GM12878 (cell line): ENCODE results near the gene BUD23. TPM values are rescaled to one million over a fixed set of nuclear protein-coding genes. Genes with fewer than 3 reads are reported as not detected.

Source experiments
- ATAC-seq: fragments of 200-7000 bp; cut with Tn5 transposase; 3 replicates; pipeline ENCODE4 v1.9.1; 2020; ENCODE audit warnings: mild to moderate bottlenecking, moderate library complexity
- BruUV-seq: library from RNA; stranded (reverse); fragments of 400-500 nt; replicated peaks from 2 replicates; lab custom pipeline; 2021; lab: Mats Ljungman, UMichigan
- CTCF ChIA-PET: fragments of 300-600 bp; sonication (Branson Sonifier 250); formaldehyde crosslinking; extraction: SDS; loops from one replicate; lab custom pipeline; 2021; ENCODE audit warnings: inconsistent platforms; lab: Yijun Ruan, JAX
- POLR2A ChIA-PET: fragments of 350-600 bp; formaldehyde crosslinking; extraction: SDS; loops from one replicate; lab custom pipeline; 2021; ENCODE audit warnings: inconsistent platforms; lab: Charles Lee
- RAD21 ChIA-PET: fragments of 300-600 bp; sonication (Branson Sonifier 250); formaldehyde crosslinking; loops from one replicate; lab custom pipeline; 2023; ENCODE audit warnings: antibody characterized with exemption; ENCODE audit not compliant: unreplicated experiment; lab: Charles Lee
- SMC1A ChIA-PET: fragments of 300-600 bp; sonication (Branson Sonifier 250); formaldehyde crosslinking; loops from one replicate; lab custom pipeline; 2023; ENCODE audit not compliant: unreplicated experiment, uncharacterized antibody; lab: Charles Lee
- DNase-seq: peaks from one replicate; pipeline ENCODE4 v3.0.0-alpha.2; 2011; ENCODE audit warnings: low read depth, low spot score
- FAIRE-seq: peaks from 3 replicates; lab custom pipeline; 2011; peaks lifted over from hg19 to GRCh38; lab: Jason Lieb, UNC
- H2AFZ ChIP-seq: 2 replicates; pipeline ENCODE4 v1.6.0; 2011; ENCODE audit warnings: low read depth, low read length, control low read depth; ENCODE audit not compliant: control insufficient read depth
- H3K27ac ChIP-seq: 2 replicates; pipeline ENCODE4 v1.5.1; 2011; ENCODE audit warnings: control low read depth; ENCODE audit not compliant: control insufficient read depth, insufficient read depth
- H3K27me3 ChIP-seq, 2 experiments: replicated peaks in 1 of 2; 2 replicates each; pipeline versions ENCODE4 v1.6.0 to v1.6.1; 2011; ENCODE audit warnings: low read length in 1 of 2; ENCODE audit not compliant: control insufficient read depth in 2 of 2, insufficient read depth in 2 of 2
- H3K36me3 ChIP-seq, 2 experiments: 2 replicates each; pipeline ENCODE4 v1.5.1; 2011; ENCODE audit warnings: low read length in 1 of 2; ENCODE audit not compliant: control insufficient read depth in 2 of 2, insufficient read depth in 2 of 2
- H3K4me1 ChIP-seq: 2 replicates; pipeline ENCODE4 v1.6.1; 2011; ENCODE audit warnings: mild to moderate bottlenecking, low read length, moderate library complexity, mixed read lengths; ENCODE audit not compliant: control insufficient read depth, insufficient read depth
- H3K4me2 ChIP-seq: 2 replicates; pipeline ENCODE4 v1.6.0; 2011; ENCODE audit warnings: control low read depth; ENCODE audit not compliant: control insufficient read depth, insufficient read depth
- H3K4me3 ChIP-seq: fragments of 200-600 bp; sonication (generic); 2 replicates; pipeline ENCODE4 v1.5.1; 2016
- H3K79me2 ChIP-seq: 2 replicates; pipeline ENCODE4 v1.6.0; 2011; ENCODE audit warnings: low read length; ENCODE audit not compliant: control insufficient read depth, insufficient read depth
- H3K9ac ChIP-seq: 2 replicates; pipeline ENCODE4 v1.8.0; 2011; ENCODE audit warnings: low read length, control low read depth, mixed read lengths; ENCODE audit not compliant: control insufficient read depth, insufficient read depth
- H3K9me3 ChIP-seq: replicated peaks from 3 replicates; pipeline ENCODE4 v1.5.1; 2011; ENCODE audit warnings: mild to moderate bottlenecking, low read length; ENCODE audit not compliant: control insufficient read depth, insufficient read depth
- H4K20me1 ChIP-seq: 2 replicates; pipeline ENCODE4 v1.6.0; 2011; ENCODE audit not compliant: control insufficient read depth, insufficient read depth
- CBFB ChIP-seq: IDR thresholded peaks from 2 replicates; pipeline ENCODE4 v1.6.1; 2016; ENCODE audit warnings: antibody characterized with exemption, low read depth
- CEBPB ChIP-seq, 2 experiments: fragments of 150-350 bp in 1 of 2; IDR thresholded peaks; 2 replicates each; pipeline ENCODE4 v1.6.1; 2012 to 2014; ENCODE audit warnings: low read depth in 2 of 2, low read length in 2 of 2, borderline replicate concordance in 1 of 2, inconsistent platforms in 1 of 2
- E2F4 ChIP-seq: IDR thresholded peaks from 2 replicates; pipeline ENCODE4 v1.6.1; 2012; ENCODE audit warnings: low read depth, low read length, improper control_type of control experiment
- KDM1A ChIP-seq: fragments of 200-600 bp; sonication (generic); IDR thresholded peaks from 2 replicates; pipeline ENCODE4 v1.6.1; 2016; ENCODE audit warnings: borderline replicate concordance
- MEF2A ChIP-seq: IDR thresholded peaks from 2 replicates; pipeline ENCODE4 v1.6.1; 2011; ENCODE audit warnings: low read depth, mild to moderate bottlenecking, low read length, moderate library complexity; ENCODE audit not compliant: insufficient read depth
- MXI1 ChIP-seq: fragments of 150-350 bp; IDR thresholded peaks from 2 replicates; pipeline ENCODE4 v1.6.1; 2011; ENCODE audit warnings: low read depth, mild to moderate bottlenecking, inconsistent platforms, low read length, improper control_type of control experiment
- NR2C1 ChIP-seq: fragments of 450-650 bp; IDR thresholded peaks from 2 replicates; pipeline ENCODE4 v1.6.1; 2017; ENCODE audit warnings: antibody characterized with exemption, mild to moderate bottlenecking, moderate library complexity
- PAX8 ChIP-seq: fragments of 450-650 bp; IDR thresholded peaks from 2 replicates; pipeline ENCODE4 v1.6.1; 2017; ENCODE audit warnings: mild to moderate bottlenecking, moderate library complexity
- RELB ChIP-seq: fragments of 450-650 bp; IDR thresholded peaks from 2 replicates; pipeline ENCODE4 v1.6.1; 2017; ENCODE audit warnings: low read depth, mild to moderate bottlenecking, moderate library complexity
- STAT1 ChIP-seq: fragments of 450-650 bp; conservative IDR thresholded peaks from 2 replicates; pipeline ENCODE4 v1.6.1; 2014; ENCODE audit warnings: antibody characterized with exemption, mild to moderate bottlenecking
- WGBS: methylation state at CpG from one replicate; pipeline ENCODE4 v1.1.6; 2016; ENCODE audit warnings: low lambda C conversion rate; ENCODE audit not compliant: insufficient replicate concordance, insufficient coverage; ENCODE audit errors: missing lambda C conversion rate; 5-methylcytosine and 5-hydroxymethylcytosine counted together
- in situ Hi-C: fragments of 300-500 bp; cut with MboI; formaldehyde crosslinking; loops from 9 replicates; pipeline ENCODE4 v1.14.3; 2018; ENCODE audit warnings: mixed read lengths
- intact Hi-C: fragments of 100-400 bp; cut with micrococcal nuclease; formaldehyde crosslinking; loops from one replicate; pipeline ENCODE4 v1.14.2; 2022; ENCODE audit not compliant: unreplicated experiment
- polyA plus RNA-seq, 11 experiments: library from polyadenylated mRNA; depleted of rRNA in 4 of 11; unstranded in 6 of 11; stranded (reverse) in 5 of 11; fragments of >200 nt; fragmentation: Nextera tagmentation in 4 of 11; fragmentation: Illumina TruSeq in 1 of 11; extraction: Ambion mirVana in 4 of 11; extraction: Trizol in 1 of 11; gene quantifications; 1 replicate in 1 of 11; 2 replicates in 10 of 11; pipeline versions ENCODE4 v1.2.1 to v1.2.3, GENCODE V29; 2011 to 2016; ENCODE audit warnings: inconsistent platforms in 2 of 11, missing spikeins in 2 of 11, low read depth in 1 of 11
- total RNA-seq, 4 experiments: library from RNA; depleted of rRNA in 3 of 4; stranded (reverse); fragments of >200 nt in 3 of 4; fragmentation: Illumina TruSeq in 1 of 4; extraction: Trizol in 1 of 4; gene quantifications; 2 replicates each; pipeline versions ENCODE4 v1.2.1 to v1.2.3, GENCODE V29; 2013 to 2021
- TF ChIP-seq, protein P1 (sequence below): fragments of 450-650 bp; IDR thresholded peaks from 2 replicates; pipeline ENCODE4 v1.6.1; 2016; ENCODE audit warnings: mild to moderate bottlenecking, moderate library complexity, borderline replicate concordance
- TF ChIP-seq, protein P2 (sequence below): IDR thresholded peaks from 2 replicates; pipeline ENCODE4 v1.6.1; 2011; ENCODE audit warnings: low read depth, mild to moderate bottlenecking, low read length, moderate library complexity, borderline replicate concordance; ENCODE audit errors: extremely low read depth

Gene BUD23
- total and polyA plus RNA-seq, 10 of the 15 experiments (the other 5 are each of a cell fraction or from before 2014, with no cell fraction given), result 36.4 to 138 (median 99.5) TPM

- Histone ChIP-seq H4K20me1 (no peaks in the 10 kb centered on the region), H3K27ac (no peak overlapping the region), H3K4me2 (no peak overlapping the region), H2AFZ (no peak overlapping the region), H3K9me3 (no peaks in the 10 kb centered on the region), H3K36me3 (peaks cover 2 to 19% of the 10 kb centered on the region in 2 experiments), H3K79me2 (no peaks in the 10 kb centered on the region), H3K4me1 (no peaks in the 10 kb centered on the region), H3K27me3 (no peaks in the 10 kb centered on the region), H3K9ac (no peak overlapping the region), H3K4me3 (no peak overlapping the region)
- SMC1A ChIA-PET, result no interaction called here
- no peak for ATAC-seq
- RAD21 ChIA-PET, result no interaction called here
- no peak for DNase-seq
- TF ChIP-seq MEF2A, result no peak
- no peak for TF ChIP-seq KDM1A
- TF ChIP-seq MXI1, result no peak
- TF ChIP-seq E2F4, result no peak
- no peak for TF ChIP-seq PAX8
- TF ChIP-seq, protein P1, sequence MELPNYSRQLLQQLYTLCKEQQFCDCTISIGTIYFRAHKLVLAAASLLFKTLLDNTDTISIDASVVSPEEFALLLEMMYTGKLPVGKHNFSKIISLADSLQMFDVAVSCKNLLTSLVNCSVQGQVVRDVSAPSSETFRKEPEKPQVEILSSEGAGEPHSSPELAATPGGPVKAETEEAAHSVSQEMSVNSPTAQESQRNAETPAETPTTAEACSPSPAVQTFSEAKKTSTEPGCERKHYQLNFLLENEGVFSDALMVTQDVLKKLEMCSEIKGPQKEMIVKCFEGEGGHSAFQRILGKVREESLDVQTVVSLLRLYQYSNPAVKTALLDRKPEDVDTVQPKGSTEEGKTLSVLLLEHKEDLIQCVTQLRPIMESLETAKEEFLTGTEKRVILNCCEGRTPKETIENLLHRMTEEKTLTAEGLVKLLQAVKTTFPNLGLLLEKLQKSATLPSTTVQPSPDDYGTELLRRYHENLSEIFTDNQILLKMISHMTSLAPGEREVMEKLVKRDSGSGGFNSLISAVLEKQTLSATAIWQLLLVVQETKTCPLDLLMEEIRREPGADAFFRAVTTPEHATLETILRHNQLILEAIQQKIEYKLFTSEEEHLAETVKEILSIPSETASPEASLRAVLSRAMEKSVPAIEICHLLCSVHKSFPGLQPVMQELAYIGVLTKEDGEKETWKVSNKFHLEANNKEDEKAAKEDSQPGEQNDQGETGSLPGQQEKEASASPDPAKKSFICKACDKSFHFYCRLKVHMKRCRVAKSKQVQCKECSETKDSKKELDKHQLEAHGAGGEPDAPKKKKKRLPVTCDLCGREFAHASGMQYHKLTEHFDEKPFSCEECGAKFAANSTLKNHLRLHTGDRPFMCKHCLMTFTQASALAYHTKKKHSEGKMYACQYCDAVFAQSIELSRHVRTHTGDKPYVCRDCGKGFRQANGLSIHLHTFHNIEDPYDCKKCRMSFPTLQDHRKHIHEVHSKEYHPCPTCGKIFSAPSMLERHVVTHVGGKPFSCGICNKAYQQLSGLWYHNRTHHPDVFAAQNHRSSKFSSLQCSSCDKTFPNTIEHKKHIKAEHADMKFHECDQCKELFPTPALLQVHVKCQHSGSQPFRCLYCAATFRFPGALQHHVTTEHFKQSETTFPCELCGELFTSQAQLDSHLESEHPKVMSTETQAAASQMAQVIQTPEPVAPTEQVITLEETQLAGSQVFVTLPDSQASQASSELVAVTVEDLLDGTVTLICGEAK, result no peak
- TF ChIP-seq, protein P2, sequence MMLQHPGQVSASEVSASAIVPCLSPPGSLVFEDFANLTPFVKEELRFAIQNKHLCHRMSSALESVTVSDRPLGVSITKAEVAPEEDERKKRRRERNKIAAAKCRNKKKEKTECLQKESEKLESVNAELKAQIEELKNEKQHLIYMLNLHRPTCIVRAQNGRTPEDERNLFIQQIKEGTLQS, result no peak
- no peak for TF ChIP-seq STAT1
- TF ChIP-seq CEBPB (IDR thresholded peaks at IDR 0.05; ENCODE audit: borderline replicate concordance in 1 of 2, low read depth in 2 of 2, low read length in 2 of 2), result no peak
- TF ChIP-seq NR2C1, result no peak
- no peak for TF ChIP-seq CBFB
- no peak for TF ChIP-seq RELB
- POLR2A ChIA-PET, result no interaction called here
- 58% methylated on average over 8 of the region's 8 CpGs for WGBS
- no TSS peak for BruUV-seq
- FAIRE-seq, result no peak
- intact Hi-C loops, result no loop called here
- in situ Hi-C loops, result no loop called here
- CTCF ChIA-PET, result interaction anchor here (1.0 to 2.0 kb wide), 5 partner anchors 8 to 33 kb away, joined by 3 to 7 read pairs (median 4); no protein-coding TSS in a partner anchor
These were observed 18.8 kb downstream of the BUD23 start for GRCh38 chr7:73702226-73702625.
